22Rv1 (cell line): ENCODE measurements around the gene UNC5B.
"Not testable (repeated sequence)": the region's sequence is repeated elsewhere in the genome, so short reads cannot be mapped to it uniquely, and the experiment has no call there.

ENCODE experiments used
- H3K27ac ChIP-seq: fragments of 450-650 bp; 2 replicates; pipeline ENCODE4 v1.5.1; 2017
- ZFX ChIP-seq: fragments of 450-650 bp; IDR thresholded peaks from 2 replicates; pipeline ENCODE4 v1.6.1; 2017; ENCODE audit warnings: antibody characterized with exemption, borderline replicate concordance
- TF ChIP-seq, protein P1 (sequence below): fragments of 450-650 bp; IDR thresholded peaks from 2 replicates; pipeline ENCODE4 v1.5.1; 2017; ENCODE audit warnings: mild to moderate bottlenecking

UNC5B gene

GRCh38 chr10:71218651-71219050 is 6.3 kb downstream of the UNC5B start:
- TF ChIP-seq, protein P1, sequence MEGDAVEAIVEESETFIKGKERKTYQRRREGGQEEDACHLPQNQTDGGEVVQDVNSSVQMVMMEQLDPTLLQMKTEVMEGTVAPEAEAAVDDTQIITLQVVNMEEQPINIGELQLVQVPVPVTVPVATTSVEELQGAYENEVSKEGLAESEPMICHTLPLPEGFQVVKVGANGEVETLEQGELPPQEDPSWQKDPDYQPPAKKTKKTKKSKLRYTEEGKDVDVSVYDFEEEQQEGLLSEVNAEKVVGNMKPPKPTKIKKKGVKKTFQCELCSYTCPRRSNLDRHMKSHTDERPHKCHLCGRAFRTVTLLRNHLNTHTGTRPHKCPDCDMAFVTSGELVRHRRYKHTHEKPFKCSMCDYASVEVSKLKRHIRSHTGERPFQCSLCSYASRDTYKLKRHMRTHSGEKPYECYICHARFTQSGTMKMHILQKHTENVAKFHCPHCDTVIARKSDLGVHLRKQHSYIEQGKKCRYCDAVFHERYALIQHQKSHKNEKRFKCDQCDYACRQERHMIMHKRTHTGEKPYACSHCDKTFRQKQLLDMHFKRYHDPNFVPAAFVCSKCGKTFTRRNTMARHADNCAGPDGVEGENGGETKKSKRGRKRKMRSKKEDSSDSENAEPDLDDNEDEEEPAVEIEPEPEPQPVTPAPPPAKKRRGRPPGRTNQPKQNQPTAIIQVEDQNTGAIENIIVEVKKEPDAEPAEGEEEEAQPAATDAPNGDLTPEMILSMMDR: no peak
- TF ChIP-seq ZFX: no peak
- no peak overlapping the region for H3K27ac ChIP-seq

GRCh38 chr10:71219236-71219917 is 7.0 kb downstream of the UNC5B start:
- H3K27ac ChIP-seq: not testable (repeated sequence)

GRCh38 chr10:71219918-71220688 is 7.7 kb downstream of the UNC5B start:
- TF ChIP-seq, protein P1: no peak
- TF ChIP-seq ZFX: no peak
- H3K27ac ChIP-seq: no peak overlapping the region

DNA sequence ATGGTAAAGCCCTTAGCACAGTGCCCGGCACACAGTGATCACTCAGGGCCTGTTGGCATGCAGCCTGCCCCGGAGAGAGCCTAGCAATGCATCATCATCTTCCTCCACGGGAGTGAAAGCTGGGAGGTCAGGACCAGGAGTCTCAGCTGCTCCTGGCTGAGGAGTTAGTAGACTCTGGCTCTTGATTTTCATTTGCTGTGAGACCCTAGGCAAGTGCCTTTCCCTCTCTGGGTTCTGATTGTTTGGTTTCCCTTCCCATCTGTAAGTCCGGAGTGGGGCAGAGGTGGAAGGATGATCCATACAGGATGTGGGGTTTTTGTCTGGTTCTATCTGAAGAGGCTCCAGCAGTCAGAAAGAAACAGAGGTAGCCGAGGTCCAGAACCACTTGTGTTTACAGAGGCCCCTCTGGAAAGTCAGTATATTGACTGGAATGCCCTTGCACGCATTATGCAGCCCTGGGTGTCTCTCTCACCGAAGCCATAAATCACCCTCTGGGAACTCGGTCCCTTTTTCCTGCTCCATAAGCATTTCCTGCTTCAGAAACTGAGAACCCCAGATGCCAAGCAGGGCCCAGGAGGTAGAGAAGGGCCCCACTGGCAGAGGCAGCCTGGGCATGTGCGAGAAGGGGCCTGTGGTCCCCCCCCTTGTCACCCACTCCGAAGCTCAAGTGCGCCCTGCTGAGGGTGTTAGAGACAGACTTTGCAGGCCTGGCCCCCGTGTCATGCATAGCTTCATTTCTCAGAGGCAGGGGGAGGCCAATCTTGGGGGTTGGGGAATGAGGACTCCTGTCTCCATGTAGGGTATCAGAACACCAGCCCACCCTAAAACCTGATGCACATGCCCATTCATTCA is 8.5 kb downstream of the UNC5B start:
- H3K27ac ChIP-seq: no peak overlapping the region
- no peak for TF ChIP-seq ZFX
- TF ChIP-seq, protein P1: no peak

DNA sequence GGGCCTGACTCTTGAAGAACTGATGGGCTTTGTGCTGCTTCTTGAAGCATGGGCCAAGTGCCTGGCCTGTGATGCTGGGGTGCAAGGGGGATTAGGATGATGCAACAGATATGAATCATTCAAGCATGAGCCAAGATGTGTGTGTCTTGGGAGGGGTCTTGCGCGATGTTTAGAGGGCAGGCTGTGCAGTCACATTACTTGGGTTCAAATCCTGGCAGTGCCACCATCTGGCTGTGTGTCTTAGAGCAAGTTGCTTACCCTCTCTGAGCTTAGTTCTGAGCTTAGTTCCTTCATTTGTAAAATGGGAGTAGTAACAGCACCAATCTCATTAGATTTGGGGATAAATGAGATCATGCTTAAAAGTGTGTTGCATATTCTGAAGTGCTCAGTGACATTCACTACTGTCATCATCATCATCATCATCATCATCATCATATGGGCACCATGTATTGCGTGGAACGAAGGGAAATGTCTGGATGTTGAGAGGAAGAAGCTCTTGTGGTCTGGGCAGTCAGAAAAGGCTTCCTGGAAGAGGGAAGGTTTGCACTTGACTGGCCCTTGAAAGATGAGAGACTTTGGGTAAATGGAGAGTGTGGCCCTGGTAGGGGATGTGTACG is 9.3 kb downstream of the UNC5B start:
- H3K27ac ChIP-seq: no peak overlapping the region

GRCh38 chr10:71222601-71223346 is 10.4 kb downstream of the UNC5B start:
- H3K27ac ChIP-seq: no peak overlapping the region
- TF ChIP-seq, protein P1: no peak
- no peak for TF ChIP-seq ZFX

More for the DNA sequence above, 9.3 kb downstream of the UNC5B start:
- TF ChIP-seq, protein P1: no peak
- TF ChIP-seq ZFX: no peak
